Nephron (organoid): ENCODE results near the gene GHR.

Experiments used
- H3K27ac Mint-ChIP-seq, 3 experiments: 2 replicates each; pipeline ENCODE4 v1.8.0; 2020; ENCODE audit warnings: mixed read lengths in 3 of 3, mild to moderate bottlenecking in 2 of 3, moderate library complexity in 1 of 3
- H3K27me3 Mint-ChIP-seq: 2 replicates; pipeline ENCODE4 v1.8.0; 2021; ENCODE audit warnings: low read depth, mild to moderate bottlenecking, moderate library complexity, mixed read lengths
- H3K36me3 Mint-ChIP-seq: 2 replicates; pipeline ENCODE4 v1.8.0; 2020; ENCODE audit warnings: low read depth, mixed read lengths
- H3K4me1 Mint-ChIP-seq: 2 replicates; pipeline ENCODE4 v1.8.0; 2020; ENCODE audit warnings: mixed read lengths
- H3K4me3 Mint-ChIP-seq, 3 experiments: 2 replicates each; pipeline ENCODE4 v1.8.0; 2020; ENCODE audit warnings: mild to moderate bottlenecking in 3 of 3, mixed read lengths in 3 of 3, moderate library complexity in 2 of 3
- H3K9me3 Mint-ChIP-seq: 2 replicates; pipeline ENCODE4 v1.8.0; 2020; ENCODE audit warnings: mixed read lengths
- TF ChIP-seq, protein P1 (sequence below), 3 experiments: fragments of 200-600 bp; sonication (generic); IDR thresholded peaks; one replicate each; pipeline ENCODE4 v1.5.0; 2021; ENCODE audit warnings: antibody characterized with exemption in 3 of 3; ENCODE audit not compliant: unreplicated experiment in 3 of 3

Gene GHR

DNA sequence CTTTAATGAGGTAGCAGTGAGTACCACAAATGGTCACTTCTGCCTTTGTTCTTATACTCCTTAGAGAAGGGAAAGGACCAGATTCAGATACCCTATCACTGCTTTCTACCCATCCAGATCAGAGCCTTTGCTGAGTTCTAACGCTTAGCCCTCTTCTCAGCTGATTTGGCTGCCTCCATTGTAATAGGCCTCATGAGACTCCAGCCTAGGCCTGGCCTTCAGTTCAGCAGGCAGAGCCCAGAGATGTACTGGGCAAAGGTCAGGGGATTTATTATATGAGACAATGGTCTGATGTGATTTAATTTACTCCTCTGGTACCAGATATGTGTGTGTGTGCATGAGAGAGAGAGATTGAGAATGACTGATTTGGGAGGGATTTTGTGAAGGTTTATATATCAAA lies 124.7 kb downstream of the GHR start:
- Mint-ChIP-seq H3K36me3 (no peaks in the 10 kb centered on the region), H3K27me3 (peaks cover 4% of the 10 kb centered on the region), H3K27ac (peak overlapping the region; percentile 48 to 79 (median 75)), H3K9me3 (no peaks in the 10 kb centered on the region), H3K4me3 (no peak overlapping the region), H3K4me1 (peaks cover 28% of the 10 kb centered on the region)
- TF ChIP-seq, protein P1, sequence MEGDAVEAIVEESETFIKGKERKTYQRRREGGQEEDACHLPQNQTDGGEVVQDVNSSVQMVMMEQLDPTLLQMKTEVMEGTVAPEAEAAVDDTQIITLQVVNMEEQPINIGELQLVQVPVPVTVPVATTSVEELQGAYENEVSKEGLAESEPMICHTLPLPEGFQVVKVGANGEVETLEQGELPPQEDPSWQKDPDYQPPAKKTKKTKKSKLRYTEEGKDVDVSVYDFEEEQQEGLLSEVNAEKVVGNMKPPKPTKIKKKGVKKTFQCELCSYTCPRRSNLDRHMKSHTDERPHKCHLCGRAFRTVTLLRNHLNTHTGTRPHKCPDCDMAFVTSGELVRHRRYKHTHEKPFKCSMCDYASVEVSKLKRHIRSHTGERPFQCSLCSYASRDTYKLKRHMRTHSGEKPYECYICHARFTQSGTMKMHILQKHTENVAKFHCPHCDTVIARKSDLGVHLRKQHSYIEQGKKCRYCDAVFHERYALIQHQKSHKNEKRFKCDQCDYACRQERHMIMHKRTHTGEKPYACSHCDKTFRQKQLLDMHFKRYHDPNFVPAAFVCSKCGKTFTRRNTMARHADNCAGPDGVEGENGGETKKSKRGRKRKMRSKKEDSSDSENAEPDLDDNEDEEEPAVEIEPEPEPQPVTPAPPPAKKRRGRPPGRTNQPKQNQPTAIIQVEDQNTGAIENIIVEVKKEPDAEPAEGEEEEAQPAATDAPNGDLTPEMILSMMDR (IDR thresholded peaks at IDR 0.05; ENCODE audit: unreplicated experiment in 3 of 3), result no peak

DNA sequence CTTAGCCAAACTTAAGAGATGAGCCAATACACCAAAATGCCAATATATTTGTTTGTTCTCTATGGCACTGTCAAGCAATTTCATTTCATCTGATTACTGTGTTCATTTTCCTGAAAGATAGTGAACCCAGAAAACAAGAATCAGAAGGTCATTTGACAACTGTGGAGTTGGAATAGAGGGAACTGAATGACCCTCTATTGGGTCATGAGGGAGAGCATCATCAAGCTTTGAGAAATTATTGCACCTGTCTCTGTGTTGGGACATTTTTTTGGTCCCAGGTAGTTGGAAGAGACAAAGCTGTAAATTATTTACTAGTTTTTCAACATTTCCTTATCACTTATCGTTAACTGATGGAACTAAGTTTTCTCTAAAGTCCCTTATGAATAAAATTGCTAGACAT lies 129.4 kb downstream of the GHR start:
- TF ChIP-seq, protein P1 (IDR thresholded peaks at IDR 0.05; ENCODE audit: unreplicated experiment in 3 of 3), result no peak
- Mint-ChIP-seq H3K4me1 (peaks cover 12% of the 10 kb centered on the region), H3K27me3 (peaks cover 4% of the 10 kb centered on the region), H3K27ac (no peak overlapping the region), H3K9me3 (no peaks in the 10 kb centered on the region), H3K4me3 (no peak overlapping the region), H3K36me3 (no peaks in the 10 kb centered on the region)

DNA sequence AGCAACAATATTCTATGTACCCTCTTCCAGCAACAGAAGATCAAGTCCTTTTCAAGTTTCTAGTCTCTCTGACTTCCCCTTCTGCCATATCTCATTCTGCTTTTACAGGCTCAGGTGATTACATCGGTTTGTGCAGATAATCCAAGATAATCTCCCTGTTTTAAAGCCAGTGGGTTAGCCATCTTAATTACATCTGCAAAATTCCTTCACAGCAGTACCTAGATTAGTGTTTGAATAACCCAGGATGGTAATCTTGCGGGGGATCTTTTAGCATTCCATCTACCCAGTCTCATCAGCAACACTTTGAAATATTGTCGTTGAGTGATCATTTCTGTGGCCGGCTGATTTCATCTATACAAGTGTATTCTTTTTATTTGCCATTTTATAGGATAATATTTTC lies 130.2 kb downstream of the GHR start:
- H3K27ac Mint-ChIP-seq, result no peak overlapping the region

DNA sequence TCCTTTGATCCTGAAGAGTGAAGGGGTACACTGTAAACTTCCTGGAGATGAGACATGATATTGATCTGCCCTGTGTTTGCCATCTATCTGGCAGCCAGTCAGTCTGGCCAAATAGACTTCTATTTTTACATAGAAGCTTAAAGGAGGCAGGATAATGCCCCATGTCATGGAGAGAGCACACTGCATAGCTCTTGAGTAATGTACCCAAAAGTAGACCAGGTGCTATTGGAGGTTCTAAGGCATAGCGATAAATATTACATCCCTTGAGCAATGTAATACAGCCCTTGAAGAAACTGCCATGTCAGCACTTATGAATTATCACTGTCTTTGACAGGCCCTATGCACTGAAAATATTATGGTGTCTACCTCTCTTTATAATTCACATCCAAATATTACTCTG lies 131.8 kb downstream of the GHR start:
- H3K27ac Mint-ChIP-seq, result no peak overlapping the region
- H3K36me3 Mint-ChIP-seq, result no peaks in the 10 kb centered on the region
- no peaks in the 10 kb centered on the region for H3K27me3 Mint-ChIP-seq
- no peaks in the 10 kb centered on the region for H3K9me3 Mint-ChIP-seq
- no peaks in the 10 kb centered on the region for H3K4me1 Mint-ChIP-seq
- TF ChIP-seq, protein P1 (IDR thresholded peaks at IDR 0.05; ENCODE audit: unreplicated experiment in 3 of 3), result no peak
- no peak overlapping the region for H3K4me3 Mint-ChIP-seq

More for the DNA sequence above, 130.2 kb downstream of the GHR start:
- Mint-ChIP-seq H3K36me3 (no peaks in the 10 kb centered on the region), H3K9me3 (no peaks in the 10 kb centered on the region), H3K4me3 (no peak overlapping the region), H3K4me1 (peaks cover 4% of the 10 kb centered on the region), H3K27me3 (peaks cover 4% of the 10 kb centered on the region)
- TF ChIP-seq, protein P1 (IDR thresholded peaks at IDR 0.05; ENCODE audit: unreplicated experiment in 3 of 3), result no peak

DNA sequence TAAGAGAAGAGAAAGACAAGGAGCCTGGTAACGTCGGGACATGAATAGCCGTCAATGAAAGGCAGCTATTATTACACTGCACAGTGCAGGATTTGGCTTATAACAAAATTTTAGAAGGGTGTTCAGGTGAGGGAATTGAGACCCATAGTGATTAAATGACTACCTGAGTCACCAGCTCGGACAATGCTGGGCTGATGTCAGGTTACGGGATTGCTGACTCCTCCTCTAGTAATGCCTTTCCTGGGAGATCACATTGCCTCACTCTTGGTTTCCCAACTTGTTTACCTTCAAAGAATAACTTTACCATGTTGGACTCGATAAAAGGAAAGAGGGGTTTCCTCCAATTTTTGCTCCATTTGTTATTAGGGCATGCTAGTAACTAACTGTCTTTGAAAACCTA lies 132.6 kb downstream of the GHR start:
- Mint-ChIP-seq H3K4me1 (no peaks in the 10 kb centered on the region), H3K27ac (no peak overlapping the region), H3K4me3 (no peak overlapping the region), H3K27me3 (no peaks in the 10 kb centered on the region), H3K36me3 (no peaks in the 10 kb centered on the region), H3K9me3 (no peaks in the 10 kb centered on the region)
- TF ChIP-seq, protein P1 (IDR thresholded peaks at IDR 0.05; ENCODE audit: unreplicated experiment in 3 of 3), result no peak

DNA sequence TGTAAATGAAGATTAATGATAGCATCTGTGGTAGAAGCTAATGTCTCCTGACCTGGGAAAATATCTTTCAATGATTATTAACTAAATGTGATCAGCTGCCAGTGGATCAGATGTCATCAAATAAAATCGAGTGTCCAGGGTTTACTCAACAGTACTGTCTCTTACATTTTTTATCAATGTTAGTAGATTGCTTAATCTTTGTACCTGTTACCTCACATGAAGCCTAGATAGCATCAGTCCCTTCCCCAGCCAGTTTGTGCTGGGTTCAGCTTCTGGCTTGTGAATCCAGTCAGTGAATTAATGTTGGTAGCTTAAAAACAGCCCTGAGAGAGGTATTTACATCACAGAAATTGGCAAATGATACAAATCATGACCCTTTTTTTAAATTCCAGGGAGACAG lies 134.4 kb downstream of the GHR start:
- H3K4me1 Mint-ChIP-seq, result peaks cover 4% of the 10 kb centered on the region
- no peak overlapping the region for H3K27ac Mint-ChIP-seq
- H3K27me3 Mint-ChIP-seq, result no peaks in the 10 kb centered on the region
- no peak overlapping the region for H3K4me3 Mint-ChIP-seq
- no peaks in the 10 kb centered on the region for H3K9me3 Mint-ChIP-seq
- TF ChIP-seq, protein P1 (IDR thresholded peaks at IDR 0.05; ENCODE audit: unreplicated experiment in 3 of 3), result no peak
- no peaks in the 10 kb centered on the region for H3K36me3 Mint-ChIP-seq
